Mesenchymal stem cell (in vitro differentiated cells and primary cell): Measurements from ENCODE around the gene LRRC9.

Experiments used
- DNase-seq: peaks from one replicate; pipeline ENCODE4 v3.0.0-alpha.2; 2013
- H2AFZ ChIP-seq: one replicate; pipeline ENCODE4 v1.6.1; 2013; ENCODE audit warnings: low read depth, mild to moderate bottlenecking, control low read depth, inconsistent platforms, low read length, moderate library complexity
- H2AK5ac ChIP-seq: 2 replicates; pipeline ENCODE4 v1.6.1; 2013; ENCODE audit warnings: low read length, moderate library complexity, mild to moderate bottlenecking, inconsistent platforms; ENCODE audit not compliant: severe bottlenecking
- H2BK120ac ChIP-seq: one replicate; pipeline ENCODE4 v1.6.1; 2013; ENCODE audit warnings: low read depth, mild to moderate bottlenecking, inconsistent platforms, low read length, moderate library complexity
- H2BK12ac ChIP-seq, 2 experiments: one replicate each; pipeline ENCODE4 v1.6.1; 2013; ENCODE audit warnings: inconsistent platforms in 2 of 2, low read length in 2 of 2, mild to moderate bottlenecking in 2 of 2, moderate library complexity in 2 of 2, control low read depth in 1 of 2
- H2BK15ac ChIP-seq: one replicate; pipeline ENCODE4 v1.6.1; 2013; ENCODE audit warnings: mild to moderate bottlenecking, low read depth, inconsistent platforms; ENCODE audit not compliant: poor library complexity, severe bottlenecking
- H2BK5ac ChIP-seq: 2 replicates; pipeline ENCODE4 v1.6.1; 2013; ENCODE audit warnings: low read depth, mild to moderate bottlenecking, low read length, control low read depth, inconsistent platforms; ENCODE audit not compliant: poor library complexity, severe bottlenecking
- H3K14ac ChIP-seq, 2 experiments: one replicate each; pipeline ENCODE4 v1.6.1; 2013; ENCODE audit warnings: inconsistent platforms in 2 of 2, low read length in 2 of 2, control low read depth in 1 of 2, mild to moderate bottlenecking in 1 of 2, moderate library complexity in 1 of 2
- H3K18ac ChIP-seq, 2 experiments: one replicate each; pipeline ENCODE4 v1.6.1; 2013; ENCODE audit warnings: inconsistent platforms in 2 of 2, low read length in 2 of 2, control low read depth in 1 of 2, low read depth in 1 of 2, mild to moderate bottlenecking in 1 of 2
- H3K23ac ChIP-seq, 2 experiments: one replicate each; pipeline ENCODE4 v1.6.1; 2013; ENCODE audit warnings: inconsistent platforms in 2 of 2, low read length in 2 of 2, mild to moderate bottlenecking in 2 of 2, moderate library complexity in 2 of 2, control low read depth in 1 of 2
- H3K27ac ChIP-seq: 2 replicates; pipeline ENCODE4 v1.5.1; 2013; ENCODE audit warnings: mild to moderate bottlenecking, moderate library complexity, low read length, control low read depth, inconsistent platforms; ENCODE audit not compliant: poor library complexity, severe bottlenecking
- H3K27me3 ChIP-seq, 2 experiments: 2 replicates each; pipeline versions ENCODE4 v1.6.1 to v1.7.0; 2013; ENCODE audit warnings: low read length in 2 of 2, mild to moderate bottlenecking in 2 of 2, moderate library complexity in 2 of 2, control low read depth in 1 of 2, inconsistent platforms in 1 of 2; ENCODE audit not compliant: control insufficient read depth in 1 of 2, insufficient read depth in 1 of 2
- H3K36me3 ChIP-seq, 2 experiments: 2 replicates each; pipeline versions ENCODE4 v1.6.1 to v1.7.0; 2013; ENCODE audit warnings: low read length in 2 of 2, control low read depth in 1 of 2, inconsistent platforms in 1 of 2, low read depth in 1 of 2, mild to moderate bottlenecking in 1 of 2; ENCODE audit not compliant: insufficient read depth in 2 of 2, control insufficient read depth in 1 of 2
- H3K4ac ChIP-seq, 2 experiments: one replicate each; pipeline ENCODE4 v1.6.1; 2013; ENCODE audit warnings: inconsistent platforms in 2 of 2, low read length in 2 of 2, mild to moderate bottlenecking in 2 of 2, moderate library complexity in 2 of 2, control low read depth in 1 of 2, low read depth in 1 of 2
- H3K4me1 ChIP-seq: 2 replicates; pipeline ENCODE4 v1.6.1; 2013; ENCODE audit warnings: low read depth, low read length, control low read depth; ENCODE audit not compliant: control insufficient read depth, insufficient read depth
- H3K4me2 ChIP-seq: 2 replicates; pipeline ENCODE4 v1.6.1; 2013; ENCODE audit warnings: low read length, mild to moderate bottlenecking, inconsistent platforms; ENCODE audit not compliant: poor library complexity, severe bottlenecking
- H3K4me3 ChIP-seq, 2 experiments: 2 replicates each; pipeline versions ENCODE4 v1.5.1 to v1.7.0; 2013; ENCODE audit warnings: low read length in 2 of 2, mild to moderate bottlenecking in 2 of 2, control low read depth in 1 of 2, low read depth in 1 of 2; ENCODE audit not compliant: insufficient read depth in 1 of 2
- H3K79me1 ChIP-seq: replicated peaks from 2 replicates; pipeline ENCODE4 v1.6.1; 2013; ENCODE audit warnings: mild to moderate bottlenecking, control low read depth, low read length, inconsistent platforms; ENCODE audit not compliant: poor library complexity, severe bottlenecking
- H3K9ac ChIP-seq: 2 replicates; pipeline ENCODE4 v1.7.0; 2013; ENCODE audit warnings: mild to moderate bottlenecking, low read length, moderate library complexity
- H3K9me3 ChIP-seq: 2 replicates; pipeline ENCODE4 v1.7.0; 2013; ENCODE audit warnings: mild to moderate bottlenecking, low read length; ENCODE audit not compliant: control insufficient read depth
- H4K8ac ChIP-seq: one replicate; pipeline ENCODE4 v1.6.1; 2013; ENCODE audit warnings: inconsistent platforms, mild to moderate bottlenecking, low read length, moderate library complexity
- H4K91ac ChIP-seq: one replicate; pipeline ENCODE4 v1.6.1; 2013; ENCODE audit warnings: mild to moderate bottlenecking, low read length, inconsistent platforms
- WGBS: methylation state at CpG from one replicate; pipeline ENCODE4 v1.1.7; 2013; ENCODE audit warnings: mixed read lengths; 5-methylcytosine and 5-hydroxymethylcytosine counted together

Gene LRRC9

GRCh38 chr14:59918824-59919569 is 947 bp upstream of the LRRC9 start:
- no peak overlapping the region for H2BK5ac ChIP-seq
- H3K27me3 ChIP-seq: peaks cover 12 to 25% of the 10 kb centered on the region in 2 experiments
- no peak overlapping the region for H3K4ac ChIP-seq
- H3K9ac ChIP-seq: peak overlapping the region; percentile 81
- H3K4me3 ChIP-seq: peak overlapping the region; percentile 49 to 80
- H3K14ac ChIP-seq: peak overlapping the region in 1 of 2 experiments; percentile 18
- no peak overlapping the region for H3K18ac ChIP-seq
- H3K4me1 ChIP-seq: peaks cover 10% of the 10 kb centered on the region
- H4K91ac ChIP-seq: no peak overlapping the region
- H3K23ac ChIP-seq: no peak overlapping the region
- H2AK5ac ChIP-seq: no peak overlapping the region
- no peak overlapping the region for H2AFZ ChIP-seq
- H2BK12ac ChIP-seq: no peak overlapping the region
- H3K79me1 ChIP-seq: no peaks in the 10 kb centered on the region
- no peak overlapping the region for H2BK120ac ChIP-seq
- peak; percentile 49 for DNase-seq
- H4K8ac ChIP-seq: no peak overlapping the region
- H2BK15ac ChIP-seq: no peak overlapping the region
- H3K36me3 ChIP-seq: no peaks in the 10 kb centered on the region
- H3K4me2 ChIP-seq: peak overlapping the region; percentile 88
- 3% methylated on average over 17 of the region's 18 CpGs for WGBS
- H3K9me3 ChIP-seq: no peaks in the 10 kb centered on the region
- H3K27ac ChIP-seq: no peak overlapping the region

- WGBS: 38% methylated on average over 1 of the region's 1 CpG
- Histone ChIP-seq H2BK12ac (no peak overlapping the region), H3K18ac (no peak overlapping the region), H2AFZ (no peak overlapping the region), H2BK15ac (no peak overlapping the region), H3K4ac (no peak overlapping the region), H3K27ac (no peak overlapping the region), H2BK120ac (no peak overlapping the region), H3K14ac (no peak overlapping the region), H3K27me3 (peaks cover 12 to 25% of the 10 kb centered on the region in 2 experiments), H4K91ac (no peak overlapping the region), H2AK5ac (no peak overlapping the region), H3K4me2 (no peak overlapping the region), H3K23ac (no peak overlapping the region), H3K9me3 (no peaks in the 10 kb centered on the region), H4K8ac (no peak overlapping the region), H3K9ac (no peak overlapping the region), H3K79me1 (no peaks in the 10 kb centered on the region), H3K36me3 (no peaks in the 10 kb centered on the region), H2BK5ac (no peak overlapping the region), H3K4me3 (no peak overlapping the region), H3K4me1 (peaks cover 10% of the 10 kb centered on the region)
- DNase-seq: no peak
These were observed 387 bp downstream of the LRRC9 start for GRCh38 chr14:59920378-59920683.

- 80% methylated on average over 1 of the region's 2 CpGs for WGBS
These were observed 5.9 kb downstream of the LRRC9 start for GRCh38 chr14:59925797-59926196.

GRCh38 chr14:59926534-59926933 is 6.6 kb downstream of the LRRC9 start:
- Histone ChIP-seq H3K4me1 (no peaks in the 10 kb centered on the region), H3K27me3 (no peaks in the 10 kb centered on the region), H3K36me3 (no peaks in the 10 kb centered on the region), H3K14ac (no peak overlapping the region), H2AFZ (no peak overlapping the region), H2BK12ac (no peak overlapping the region), H3K9ac (no peak overlapping the region), H3K27ac (no peak overlapping the region), H3K9me3 (no peaks in the 10 kb centered on the region), H2BK15ac (no peak overlapping the region), H3K4me2 (no peak overlapping the region), H2BK120ac (no peak overlapping the region), H4K8ac (no peak overlapping the region), H3K23ac (no peak overlapping the region), H3K18ac (no peak overlapping the region), H2AK5ac (no peak overlapping the region), H2BK5ac (no peak overlapping the region), H3K4ac (no peak overlapping the region), H3K4me3 (no peak overlapping the region), H3K79me1 (no peaks in the 10 kb centered on the region), H4K91ac (no peak overlapping the region)
- WGBS: no CpG with 5 or more reads among the region's 1 CpG
- no peak for DNase-seq

More at GRCh38 chr14:59925797-59926196, 5.9 kb downstream of the LRRC9 start:
- no peak overlapping the region for H2BK5ac ChIP-seq
- H3K79me1 ChIP-seq: no peaks in the 10 kb centered on the region
- no peak overlapping the region for H3K4me3 ChIP-seq
- H3K27ac ChIP-seq: no peak overlapping the region
- no peak overlapping the region for H2BK12ac ChIP-seq
- no peak overlapping the region for H2AFZ ChIP-seq
- H3K4me2 ChIP-seq: no peak overlapping the region
- no peaks in the 10 kb centered on the region for H3K9me3 ChIP-seq
- H2BK15ac ChIP-seq: no peak overlapping the region
- H2BK120ac ChIP-seq: no peak overlapping the region
- no peak overlapping the region for H3K9ac ChIP-seq
- DNase-seq: no peak
- H3K36me3 ChIP-seq: no peaks in the 10 kb centered on the region
- H4K8ac ChIP-seq: no peak overlapping the region
- peaks cover under 1 to 5% of the 10 kb centered on the region in 2 experiments for H3K27me3 ChIP-seq
- no peak overlapping the region for H2AK5ac ChIP-seq
- no peak overlapping the region for H3K4ac ChIP-seq
- H4K91ac ChIP-seq: no peak overlapping the region
- no peaks in the 10 kb centered on the region for H3K4me1 ChIP-seq
- no peak overlapping the region for H3K23ac ChIP-seq
- H3K18ac ChIP-seq: no peak overlapping the region
- H3K14ac ChIP-seq: no peak overlapping the region
